ENCODE results near the gene LDB1.

Gene LDB1

GRCh38 chr10:102120142-102120990, at the start of gene LDB1:
LDB1 (minus strand) TSS chr10:102120368; CDS start chr10:102120110, 258 bp downstream.
- DNase-seq, result peak; percentile 79

GRCh38 chr10:102167861-102168260, 47.7 kb upstream of the LDB1 start:
- no peak for DNase-seq

- DNase-seq, result no peak
Observed at GRCh38 chr10:102163342-102163989, 43.3 kb upstream of the LDB1 start.

GRCh38 chr10:102159831-102160230, 39.7 kb upstream of the LDB1 start:
- DNase-seq, result no peak

GRCh38 chr10:102159051-102159597, 39.0 kb upstream of the LDB1 start:
- DNase-seq, result no peak

- no peak for DNase-seq
Observed at GRCh38 chr10:102157224-102157623, 37.1 kb upstream of the LDB1 start.

GRCh38 chr10:102154466-102155116, 34.4 kb upstream of the LDB1 start:
- DNase-seq, result no peak

- DNase-seq, result no peak
Observed at GRCh38 chr10:102153093-102153620, 33.0 kb upstream of the LDB1 start.

- DNase-seq, result no peak
Observed at GRCh38 chr10:102152545-102152890, 32.4 kb upstream of the LDB1 start.

GRCh38 chr10:102151774-102152544, 31.8 kb upstream of the LDB1 start, which contains the start of gene NOLC1:
NOLC1 (plus strand) TSS chr10:102152389; CDS start chr10:102152411, 22 bp downstream.
- peak; percentile 56 for DNase-seq

- DNase-seq, result no peak
Observed at GRCh38 chr10:102150970-102151773, 31.0 kb upstream of the LDB1 start.

- no peak for DNase-seq
Observed at GRCh38 chr10:102148275-102148674, 28.1 kb upstream of the LDB1 start.

- DNase-seq, result no peak
Observed at GRCh38 chr10:102147561-102147960, 27.4 kb upstream of the LDB1 start.

GRCh38 chr10:102146971-102147428, 26.8 kb upstream of the LDB1 start:
- no peak for DNase-seq

GRCh38 chr10:102141583-102142107, 21.5 kb upstream of the LDB1 start:
- no peak for DNase-seq

GRCh38 chr10:102140913-102141540, 20.9 kb upstream of the LDB1 start:
- DNase-seq, result no peak

- no peak for DNase-seq
Observed at GRCh38 chr10:102140218-102140617, 20.1 kb upstream of the LDB1 start.

- no peak for DNase-seq
Observed at GRCh38 chr10:102139281-102140110, 19.3 kb upstream of the LDB1 start.

GRCh38 chr10:102135956-102136526, 15.9 kb upstream of the LDB1 start:
- DNase-seq, result no peak

Data from cortex of kidney (tissue), 1 donor.